Urinary bladder (tissue), 4 donors: ENCODE measurements around the gene QRFP. TPM values are rescaled to one million over a fixed set of nuclear protein-coding genes. Genes with fewer than 3 reads are reported as not detected.
A peak's percentile ranks its signal among the peaks of the same experiment; 100 is the strongest.

Experiments used
- DNase-seq: peaks from one replicate; pipeline ENCODE4 v3.0.0-alpha.2; 2015; ENCODE audit errors: extremely low spot score
- H3K27ac ChIP-seq: one replicate; pipeline ENCODE4 v1.5.1; 2013; ENCODE audit warnings: low read depth, mild to moderate bottlenecking, moderate library complexity
- H3K36me3 ChIP-seq: one replicate; pipeline ENCODE4 v1.6.1; 2013; ENCODE audit warnings: mild to moderate bottlenecking, moderate library complexity; ENCODE audit not compliant: insufficient read depth
- H3K4me1 ChIP-seq: one replicate; pipeline ENCODE4 v1.6.1; 2013; ENCODE audit warnings: mild to moderate bottlenecking, moderate library complexity; ENCODE audit not compliant: insufficient read depth
- H3K4me3 ChIP-seq: one replicate; pipeline ENCODE4 v1.5.1; 2013; ENCODE audit warnings: low read depth, low read length
- WGBS: extraction: QIAGEN DNeasy Blood & Tissue Kit; methylation state at CpG from one replicate; pipeline ENCODE4 v1.1.7; 2013; 5-methylcytosine and 5-hydroxymethylcytosine counted together
- polyA plus RNA-seq: library from polyadenylated mRNA; stranded (reverse); fragments of 200-250 nt; gene quantifications from one replicate; pipeline ENCODE4 v1.2.3, GENCODE V29; 2013
- total RNA-seq: library from RNA; depleted of rRNA; stranded (reverse); fragments of >200 nt; gene quantifications from one replicate; pipeline ENCODE4 v1.2.3, GENCODE V29; 2014
- donor health status: healthy with polysubstance abuse.
- donor health status: healthy.

Gene QRFP
- total RNA-seq (not detected), polyA plus RNA-seq (0.15 TPM)

DNA sequence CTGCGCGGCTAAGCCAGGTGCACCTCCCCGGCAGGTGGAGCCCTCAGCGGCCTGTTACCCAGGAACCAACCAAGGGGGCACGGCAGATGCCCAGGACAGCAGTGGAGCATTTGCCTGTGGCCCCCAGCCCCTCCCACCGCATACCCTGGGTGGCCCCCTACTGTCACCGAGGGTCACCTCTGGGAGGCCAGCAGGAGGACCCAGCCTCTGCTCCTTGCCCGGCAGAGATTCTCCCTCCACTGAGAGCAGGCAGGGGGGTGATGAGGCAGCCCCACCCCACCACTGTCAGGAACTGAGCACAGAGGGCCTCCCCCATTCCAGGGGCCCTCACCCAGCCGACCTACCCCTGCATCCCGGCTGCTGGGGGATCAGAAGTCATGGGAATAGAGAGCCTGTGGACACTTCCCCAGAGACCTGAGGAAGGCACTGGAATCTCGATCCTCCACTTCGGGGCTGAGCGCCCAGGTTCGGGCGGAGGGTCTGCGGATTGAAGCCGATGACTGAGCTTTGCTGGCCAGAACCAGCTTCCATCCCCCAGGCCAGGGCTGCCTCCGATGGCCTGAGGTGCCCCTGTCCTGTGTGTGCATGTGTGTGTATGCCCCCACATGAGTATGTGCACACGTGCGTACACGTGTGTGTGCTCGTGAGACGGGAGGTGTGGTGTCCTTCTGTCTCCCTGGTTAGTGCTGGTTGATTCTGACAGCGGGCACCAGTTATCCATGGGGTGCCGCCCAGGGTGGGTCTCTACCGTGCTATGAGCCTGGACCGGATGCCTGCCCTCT lies at the start of gene QRFP:
Gene QRFP, minus strand, starts transcription at position 580 of the 782 bp plus-strand sequence. CDS start 2,974 bp downstream, outside the sequence.
- Histone ChIP-seq H3K36me3 (no peaks in the 10 kb centered on the region), H3K27ac (no peak within 1 kb of the TSS), H3K4me1 (no peaks in the 10 kb centered on the region), H3K4me3 (no peak within 1 kb of the TSS)
- WGBS: 71% methylated on average over 27 of the region's 27 CpGs
- no peak for DNase-seq

GRCh38 chr9:130945173-130945572 lies 48.6 kb upstream of the QRFP start:
- Histone ChIP-seq H3K4me1 (no peaks in the 10 kb centered on the region), H3K36me3 (no peaks in the 10 kb centered on the region), H3K27ac (no peak overlapping the region), H3K4me3 (no peak overlapping the region)
- no peak for DNase-seq
- WGBS: 91% methylated on average over 9 of the region's 9 CpGs

GRCh38 chr9:130944510-130945058 lies 48.0 kb upstream of the QRFP start:
- Histone ChIP-seq H3K27ac (no peak overlapping the region), H3K4me1 (no peaks in the 10 kb centered on the region), H3K36me3 (no peaks in the 10 kb centered on the region), H3K4me3 (no peak overlapping the region)
- WGBS: 41% methylated on average over 3 of the region's 3 CpGs
- DNase-seq: no peak

GRCh38 chr9:130943777-130944176 lies 47.2 kb upstream of the QRFP start:
- Histone ChIP-seq H3K27ac (no peak overlapping the region), H3K4me1 (no peaks in the 10 kb centered on the region), H3K4me3 (no peak overlapping the region), H3K36me3 (no peaks in the 10 kb centered on the region)
- no peak for DNase-seq
- WGBS: 53% methylated on average over 14 of the region's 14 CpGs

DNA sequence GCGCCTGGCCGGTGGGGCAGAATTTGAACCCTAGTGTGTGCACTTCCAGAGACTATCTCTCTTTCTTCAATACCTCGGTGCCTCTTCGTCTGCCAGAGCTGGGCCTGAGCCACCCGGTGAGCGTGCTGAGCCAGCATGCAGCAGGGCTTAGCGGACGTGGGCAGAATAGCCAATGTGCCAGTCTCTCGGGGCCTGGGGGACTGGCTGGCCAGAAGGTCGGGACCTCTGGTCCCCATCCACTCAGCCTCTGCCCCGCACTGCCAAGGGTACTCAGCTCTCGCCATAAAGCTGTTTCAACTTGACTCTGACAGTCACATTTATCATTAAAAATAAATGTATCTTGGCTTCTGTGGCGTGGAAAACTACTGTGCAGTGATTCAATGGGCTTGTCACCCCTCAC lies 46.6 kb upstream of the QRFP start:
- no peak overlapping the region for H3K4me3 ChIP-seq
- no peaks in the 10 kb centered on the region for H3K4me1 ChIP-seq
- H3K27ac ChIP-seq: no peak overlapping the region
- no peaks in the 10 kb centered on the region for H3K36me3 ChIP-seq
- DNase-seq: no peak
- 61% methylated on average over 13 of the region's 13 CpGs for WGBS

GRCh38 chr9:130942679-130943078 lies 46.1 kb upstream of the QRFP start:
- H3K27ac ChIP-seq: no peak overlapping the region
- H3K36me3 ChIP-seq: no peaks in the 10 kb centered on the region
- H3K4me1 ChIP-seq: no peaks in the 10 kb centered on the region
- DNase-seq: no peak
- WGBS: 86% methylated on average over 10 of the region's 10 CpGs
- H3K4me3 ChIP-seq: no peak overlapping the region

DNA sequence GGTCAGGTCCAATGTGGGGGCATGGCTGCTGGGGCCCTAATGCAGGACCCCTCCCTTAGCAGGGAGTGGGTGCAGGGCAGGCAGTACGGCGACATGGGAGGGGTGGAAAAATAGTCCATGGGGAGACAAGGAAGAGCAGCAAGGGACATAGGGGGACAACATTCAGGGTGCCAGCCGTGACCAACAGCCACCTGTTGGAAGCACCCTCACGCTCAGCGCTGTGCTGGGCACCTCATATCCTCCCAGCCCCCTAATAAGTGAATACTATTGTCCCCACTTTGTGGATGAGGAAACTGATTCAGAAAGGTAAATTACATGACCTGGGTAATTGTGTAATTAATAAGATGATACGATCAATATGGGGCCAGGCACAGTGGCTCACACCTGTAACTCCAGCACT lies 45.5 kb upstream of the QRFP start:
- H3K27ac ChIP-seq: no peak overlapping the region

DNA sequence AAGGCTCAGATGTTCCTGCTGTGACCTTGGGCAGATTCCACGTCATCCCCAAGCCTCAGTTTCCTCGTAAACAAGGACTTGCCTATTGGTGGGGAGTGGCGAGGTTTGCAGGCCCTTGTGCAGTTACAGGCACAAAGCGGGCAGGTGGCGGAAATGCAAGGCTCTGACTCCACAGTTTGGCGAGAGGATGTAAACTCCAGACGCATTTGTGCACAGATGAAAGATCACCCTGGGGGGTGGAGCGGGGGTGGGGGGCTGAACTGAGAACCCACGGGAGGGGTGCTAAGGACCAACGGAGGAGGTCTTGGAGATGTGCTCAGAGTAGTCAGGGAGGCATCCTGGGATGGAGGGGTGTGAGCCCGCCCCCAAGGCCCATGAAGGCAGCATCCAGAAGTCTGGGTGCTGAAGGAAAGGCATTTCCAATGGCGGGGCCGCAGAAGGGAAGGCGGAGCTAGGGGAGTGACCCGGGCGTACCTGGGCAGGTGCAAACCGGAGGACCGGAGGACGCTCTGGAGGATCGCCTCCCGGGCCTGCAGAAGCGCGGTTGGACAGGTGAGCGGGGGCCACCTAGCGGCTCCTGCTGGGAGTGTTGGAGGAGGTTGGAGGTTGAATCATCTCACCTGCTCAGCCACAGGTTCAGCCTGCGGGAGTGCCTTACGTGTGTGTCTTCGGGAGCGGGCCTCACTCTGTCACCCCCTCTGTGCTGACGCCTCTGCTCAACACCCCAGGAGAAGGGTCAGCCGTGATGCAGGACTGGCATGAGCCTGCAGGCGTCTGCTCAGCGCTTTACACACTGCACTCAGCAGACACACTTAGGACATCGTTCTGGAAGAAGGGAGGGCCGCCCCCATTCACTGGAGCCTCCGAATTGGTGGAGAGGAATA lies 44.3 kb upstream of the QRFP start:
- Histone ChIP-seq H3K4me1 (no peaks in the 10 kb centered on the region), H3K4me3 (no peak overlapping the region), H3K27ac (no peak overlapping the region), H3K36me3 (no peaks in the 10 kb centered on the region)
- no peak for DNase-seq
- 9% methylated on average over 36 of the region's 36 CpGs for WGBS

More for the DNA sequence above, 45.5 kb upstream of the QRFP start:
- Histone ChIP-seq H3K36me3 (no peaks in the 10 kb centered on the region), H3K4me1 (no peaks in the 10 kb centered on the region), H3K4me3 (no peak overlapping the region)
- WGBS: 84% methylated on average over 6 of the region's 6 CpGs
- DNase-seq: no peak

- Histone ChIP-seq H3K36me3 (no peaks in the 10 kb centered on the region), H3K4me3 (peak overlapping the region; percentile 36), H3K27ac (no peak overlapping the region), H3K4me1 (no peaks in the 10 kb centered on the region)
- WGBS: 7% methylated on average over 32 of the region's 32 CpGs
- DNase-seq: no peak
Measured at GRCh38 chr9:130940027-130940549, 43.5 kb upstream of the QRFP start.

- no peaks in the 10 kb centered on the region for H3K4me1 ChIP-seq
- WGBS: under 1% methylated on average over 75 of the region's 75 CpGs
- no peak for DNase-seq
- peak overlapping the region; percentile 36 for H3K4me3 ChIP-seq
- H3K36me3 ChIP-seq: no peaks in the 10 kb centered on the region
- no peak overlapping the region for H3K27ac ChIP-seq
Measured at GRCh38 chr9:130939405-130940026, 42.9 kb upstream of the QRFP start.

DNA sequence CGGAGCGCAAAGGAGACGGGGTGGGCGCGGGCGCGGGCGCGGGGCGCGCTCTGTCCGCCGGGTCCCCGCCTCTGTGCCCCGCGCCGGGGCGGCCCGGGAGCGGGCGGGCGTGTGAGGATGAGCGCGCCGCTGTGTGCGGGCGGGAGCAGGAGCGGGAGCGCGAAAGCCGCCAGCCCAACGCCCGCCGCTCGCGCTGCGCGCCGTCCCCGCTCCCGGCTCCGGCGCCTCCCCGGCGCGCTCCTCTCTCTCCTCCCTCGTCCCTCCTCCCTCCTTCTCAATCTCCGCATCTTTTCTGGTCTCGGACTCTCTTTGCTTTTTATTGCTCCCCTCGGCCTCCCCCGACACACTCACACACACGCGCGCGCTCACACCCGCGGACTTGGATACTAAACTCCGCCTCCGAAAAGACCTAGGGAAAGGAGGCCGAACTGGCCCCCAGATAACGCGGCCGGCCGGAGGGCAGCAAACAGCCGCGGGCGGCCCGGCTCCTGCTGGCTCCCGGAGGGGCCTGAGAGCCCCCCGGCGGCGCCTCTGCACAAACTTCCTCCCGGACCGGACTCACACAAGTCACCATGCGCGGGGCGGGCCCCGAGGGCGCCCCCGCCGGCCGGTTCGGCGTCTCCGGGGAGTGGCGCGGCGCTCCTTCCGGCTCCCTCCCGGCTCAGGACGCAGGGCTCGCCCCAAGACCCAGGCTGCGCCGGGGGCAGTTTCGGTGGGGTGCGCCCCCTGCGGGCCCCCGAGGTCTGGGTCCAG lies 42.2 kb upstream of the QRFP start, which contains the start of gene FIBCD1:
Gene FIBCD1, minus strand, starts transcription at position 596 of the 753 bp plus-strand sequence. CDS start 640 bp downstream, outside the sequence.
- no peak within 1 kb of the TSS for H3K27ac ChIP-seq
- peak within 1 kb of the TSS; percentile 36 for H3K4me3 ChIP-seq
- no peaks in the 10 kb centered on the region for H3K4me1 ChIP-seq
- H3K36me3 ChIP-seq: no peaks in the 10 kb centered on the region
- WGBS: under 1% methylated on average over 98 of the region's 98 CpGs
- no peak for DNase-seq

- H3K36me3 ChIP-seq: no peaks in the 10 kb centered on the region
- WGBS: 2% methylated on average over 50 of the region's 52 CpGs
- H3K4me1 ChIP-seq: no peaks in the 10 kb centered on the region
- no peak overlapping the region for H3K27ac ChIP-seq
- DNase-seq: no peak
- peak overlapping the region; percentile 36 for H3K4me3 ChIP-seq
Measured at GRCh38 chr9:130938184-130938651, 41.6 kb upstream of the QRFP start.
